Measurements from ENCODE around the gene GALK1. TPM values are rescaled to one million over a fixed set of nuclear protein-coding genes. Genes with fewer than 3 reads are reported as not detected.

The GALK1 gene
- 37.8 and 42.7 TPM in 2 replicates for total RNA-seq

GRCh38 chr17:75764711-75765421, at the start of gene GALK1:
GALK1 (minus strand) TSS chr17:75765192; CDS start chr17:75765136, 56 bp downstream.

GRCh38 chr17:75784473-75785015, 19.6 kb upstream of the GALK1 start, which contains the start of gene UNK:
UNK (plus strand) TSS chr17:75784806; CDS start chr17:75784881, 75 bp downstream.

GRCh38 chr17:75720656-75721462, 44.1 kb downstream of the GALK1 start, which contains the start of gene ITGB4:
ITGB4 (plus strand) TSS chr17:75721459; CDS start chr17:75724704, 3,245 bp downstream.

Other genes starting within 250 kb of the GALK1 start
- gene CASKIN2, start 249.7 kb downstream of the GALK1 start, total RNA-seq, result 11.8 and 14.9 TPM in 2 replicates
- gene TSEN54, start 248.7 kb downstream of the GALK1 start, total RNA-seq, result 10.1 and 14.7 TPM in 2 replicates
- 4.0 and 4.5 TPM in 2 replicates for gene LLGL2, start 239.5 kb downstream of the GALK1 start, total RNA-seq
- gene MYO15B, start 177.4 kb downstream of the GALK1 start, total RNA-seq, result 6.3 and 11.6 TPM in 2 replicates
- gene SMIM5, start 131.8 kb downstream of the GALK1 start, total RNA-seq, result under 0.01 TPM in 1 of 2 replicates, not detected in the other
- 20.2 and 20.8 TPM in 2 replicates for gene RECQL5, start 98.0 kb downstream of the GALK1 start, total RNA-seq
- gene SAP30BP, start 97.9 kb downstream of the GALK1 start, total RNA-seq, result 78.5 and 94.8 TPM in 2 replicates
- 3.7 TPM in 2 replicates for gene ITGB4, start 43.7 kb downstream of the GALK1 start, total RNA-seq
- 18.5 and 23.1 TPM in 2 replicates for gene UNK, start 19.6 kb upstream of the GALK1 start, total RNA-seq
- 3.5 and 3.7 TPM in 2 replicates for gene UNC13D, start 79.2 kb upstream of the GALK1 start, total RNA-seq
- 21.3 and 38.9 TPM in 2 replicates for gene WBP2, start 90.1 kb upstream of the GALK1 start, total RNA-seq
- 21.5 and 38.1 TPM in 2 replicates for gene TRIM47, start 113.4 kb upstream of the GALK1 start, total RNA-seq
- gene TRIM65, start 131.8 kb upstream of the GALK1 start, total RNA-seq, result 16.9 and 26.8 TPM in 2 replicates
- gene MRPL38, start 139.7 kb upstream of the GALK1 start, total RNA-seq, result 37.6 and 43.0 TPM in 2 replicates
- 7.7 TPM in 2 replicates for gene FBF1, start 175.8 kb upstream of the GALK1 start, total RNA-seq
- 64.3 and 67.8 TPM in 2 replicates for gene ACOX1, start 214.0 kb upstream of the GALK1 start, total RNA-seq
- 11.5 and 14.1 TPM in 2 replicates for gene TEN1, start 214.0 kb upstream of the GALK1 start, total RNA-seq
- 0.40 and 0.86 TPM in 2 replicates for gene CDK3, start 235.7 kb upstream of the GALK1 start, total RNA-seq